Measurements from ENCODE around the gene ZNF232. TPM values are rescaled to one million over a fixed set of nuclear protein-coding genes. Genes with fewer than 3 reads are reported as not detected.
"Not testable (repeated sequence)": the region's sequence is repeated elsewhere in the genome, so short reads cannot be mapped to it uniquely, and the experiment has no call there.

The ZNF232 gene
- polyA plus RNA-seq (2011; rRNA removed) (4.2 and 4.8 TPM in 2 replicates), polyA minus RNA-seq (2011; rRNA and poly(A)+ RNA removed) (4.1 and 5.1 TPM in 2 replicates)

- Histone ChIP-seq H3K27me3 (ENCODE audit: control insufficient read depth, insufficient read depth, low read length) (peaks cover 13% of the 10 kb centered on the region), H3K4me3 (ENCODE audit: low read depth, low read length) (peak within 1 kb of the TSS; percentile 96), H3K27ac (ENCODE audit: low read depth, low read length) (peak within 1 kb of the TSS; percentile 11), H3K9me3 (ENCODE audit: control insufficient read depth, insufficient read depth, low read length) (peaks cover 36% of the 10 kb centered on the region)
- CTCF ChIA-PET: no interaction called here
- POLR2A ChIA-PET: interaction anchor here (0.5 kb wide), 1 partner anchor 183 kb away, joined by 6 read pairs; no protein-coding TSS in a partner anchor
- peak; percentile 72 for DNase-seq (ENCODE audit: low read depth, low spot score)
- TF ChIP-seq CTCF (IDR thresholded peaks at IDR 0.05; ENCODE audit: low read depth, low read length): no peak
Measured at GRCh38 chr17:5111402-5112204, at the start of gene ZNF232. ZNF232 (minus strand) TSS chr17:5111878; CDS start chr17:5111822, 56 bp downstream.

GRCh38 chr17:5160702-5161101 lies 49.0 kb upstream of the ZNF232 start:
- POLR2A ChIA-PET; H3K4me3 ChIP-seq (ENCODE audit: low read depth, low read length); H3K27ac ChIP-seq (ENCODE audit: low read depth, low read length); H3K9me3 ChIP-seq (ENCODE audit: control insufficient read depth, insufficient read depth, low read length); DNase-seq (ENCODE audit: low read depth, low spot score); CTCF ChIA-PET; H3K27me3 ChIP-seq (ENCODE audit: control insufficient read depth, insufficient read depth, low read length): not testable (repeated sequence)

- POLR2A ChIA-PET; CTCF ChIA-PET; DNase-seq (ENCODE audit: low read depth, low spot score); H3K9me3 ChIP-seq (ENCODE audit: control insufficient read depth, insufficient read depth, low read length); H3K27me3 ChIP-seq (ENCODE audit: control insufficient read depth, insufficient read depth, low read length); H3K27ac ChIP-seq (ENCODE audit: low read depth, low read length); H3K4me3 ChIP-seq (ENCODE audit: low read depth, low read length): not testable (repeated sequence)
Measured at GRCh38 chr17:5146122-5146521, 34.4 kb upstream of the ZNF232 start.

DNA sequence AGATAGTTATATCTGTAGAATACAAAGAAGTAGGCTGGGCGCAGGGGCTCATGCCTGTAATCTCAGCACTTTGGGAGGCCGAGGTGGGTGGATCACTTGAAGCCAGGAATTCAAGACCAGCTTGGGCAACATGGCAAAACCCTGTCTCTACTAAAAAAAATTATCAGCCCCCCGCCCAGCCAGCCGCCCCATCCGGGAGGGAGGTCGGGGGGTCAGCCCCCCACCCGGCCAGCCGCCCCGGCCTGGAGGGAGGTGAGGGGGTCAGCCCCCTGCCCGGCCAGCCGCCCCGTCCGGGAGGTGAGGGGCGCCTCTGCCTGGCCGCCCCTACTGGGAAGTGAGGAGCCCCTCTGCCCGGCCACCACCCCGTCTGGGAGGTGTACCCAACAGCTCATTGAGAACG lies 31.2 kb upstream of the ZNF232 start:
- H3K9me3 ChIP-seq (ENCODE audit: control insufficient read depth, insufficient read depth, low read length); H3K27ac ChIP-seq (ENCODE audit: low read depth, low read length); H3K4me3 ChIP-seq (ENCODE audit: low read depth, low read length); POLR2A ChIA-PET; H3K27me3 ChIP-seq (ENCODE audit: control insufficient read depth, insufficient read depth, low read length); DNase-seq (ENCODE audit: low read depth, low spot score); CTCF ChIA-PET: not testable (repeated sequence)

GRCh38 chr17:5139458-5139732 lies 27.7 kb upstream of the ZNF232 start:
- Histone ChIP-seq H3K4me3 (ENCODE audit: low read depth, low read length) (no peak overlapping the region), H3K27me3 (ENCODE audit: control insufficient read depth, insufficient read depth, low read length) (peaks cover 3% of the 10 kb centered on the region), H3K27ac (ENCODE audit: low read depth, low read length) (no peak overlapping the region), H3K9me3 (ENCODE audit: control insufficient read depth, insufficient read depth, low read length) (peaks cover 6% of the 10 kb centered on the region; the same call in 1 of the 2 replicates)
- POLR2A ChIA-PET: no interaction called here
- no peak for TF ChIP-seq CTCF (IDR thresholded peaks at IDR 0.05; ENCODE audit: low read depth, low read length)
- DNase-seq (ENCODE audit: low read depth, low spot score): no peak
- CTCF ChIA-PET: no interaction called here

DNA sequence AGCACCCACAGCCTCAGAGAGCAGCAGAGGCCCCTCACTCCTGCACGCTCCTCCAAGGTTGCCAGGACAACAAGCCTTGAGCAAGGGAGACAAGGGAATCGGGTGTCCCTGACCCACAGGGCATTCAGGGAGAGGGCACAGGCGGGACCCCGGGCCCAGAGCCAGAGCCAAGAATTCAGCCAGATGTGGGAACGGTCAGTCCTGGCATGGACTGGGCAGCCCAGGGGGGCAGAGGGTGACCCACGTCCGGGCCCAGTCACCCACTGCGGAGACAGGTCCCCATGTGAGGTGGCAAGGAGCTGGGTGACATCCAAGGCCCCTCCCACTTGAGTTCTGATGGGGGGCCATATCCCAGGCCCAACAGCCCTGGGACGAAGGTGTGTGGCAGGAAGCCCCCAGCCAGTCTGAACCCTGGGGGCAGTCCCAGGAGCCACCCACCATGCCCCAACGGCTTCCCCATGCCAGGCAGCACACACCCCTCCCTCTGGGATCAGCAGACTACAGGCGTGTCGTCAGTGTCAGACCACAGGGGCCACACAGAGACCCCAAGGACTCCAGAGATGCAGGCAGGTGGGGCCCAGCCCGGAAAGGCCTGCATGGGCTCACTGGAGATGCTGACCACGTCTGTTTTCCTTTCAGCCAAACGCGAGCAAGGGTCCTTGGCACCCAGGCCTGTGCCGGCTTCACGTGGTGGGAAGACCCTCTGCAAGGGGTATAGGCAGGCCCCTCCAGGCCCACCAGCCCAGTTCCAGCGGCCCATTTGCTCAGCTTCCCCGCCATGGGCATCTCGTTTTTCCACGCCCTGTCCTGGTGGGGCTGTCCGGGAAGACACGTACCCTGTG lies 27.2 kb upstream of the ZNF232 start:
- H3K9me3 ChIP-seq (ENCODE audit: control insufficient read depth, insufficient read depth, low read length): peaks cover 6% of the 10 kb centered on the region; the same call in 1 of the 2 replicates
- H3K27ac ChIP-seq (ENCODE audit: low read depth, low read length): no peak overlapping the region
- DNase-seq (ENCODE audit: low read depth, low spot score): no peak
- ChIA-PET POLR2A (no interaction called here), CTCF (no interaction called here)
- no peak overlapping the region for H3K4me3 ChIP-seq (ENCODE audit: low read depth, low read length)
- peaks cover 3% of the 10 kb centered on the region for H3K27me3 ChIP-seq (ENCODE audit: control insufficient read depth, insufficient read depth, low read length)
- no peak for TF ChIP-seq CTCF (IDR thresholded peaks at IDR 0.05; ENCODE audit: low read depth, low read length)

- H3K9me3 ChIP-seq (ENCODE audit: control insufficient read depth, insufficient read depth, low read length); H3K4me3 ChIP-seq (ENCODE audit: low read depth, low read length); POLR2A ChIA-PET; H3K27me3 ChIP-seq (ENCODE audit: control insufficient read depth, insufficient read depth, low read length); CTCF ChIA-PET; DNase-seq (ENCODE audit: low read depth, low spot score); H3K27ac ChIP-seq (ENCODE audit: low read depth, low read length): not testable (repeated sequence)
Measured at GRCh38 chr17:5138198-5138544, 26.5 kb upstream of the ZNF232 start.

DNA sequence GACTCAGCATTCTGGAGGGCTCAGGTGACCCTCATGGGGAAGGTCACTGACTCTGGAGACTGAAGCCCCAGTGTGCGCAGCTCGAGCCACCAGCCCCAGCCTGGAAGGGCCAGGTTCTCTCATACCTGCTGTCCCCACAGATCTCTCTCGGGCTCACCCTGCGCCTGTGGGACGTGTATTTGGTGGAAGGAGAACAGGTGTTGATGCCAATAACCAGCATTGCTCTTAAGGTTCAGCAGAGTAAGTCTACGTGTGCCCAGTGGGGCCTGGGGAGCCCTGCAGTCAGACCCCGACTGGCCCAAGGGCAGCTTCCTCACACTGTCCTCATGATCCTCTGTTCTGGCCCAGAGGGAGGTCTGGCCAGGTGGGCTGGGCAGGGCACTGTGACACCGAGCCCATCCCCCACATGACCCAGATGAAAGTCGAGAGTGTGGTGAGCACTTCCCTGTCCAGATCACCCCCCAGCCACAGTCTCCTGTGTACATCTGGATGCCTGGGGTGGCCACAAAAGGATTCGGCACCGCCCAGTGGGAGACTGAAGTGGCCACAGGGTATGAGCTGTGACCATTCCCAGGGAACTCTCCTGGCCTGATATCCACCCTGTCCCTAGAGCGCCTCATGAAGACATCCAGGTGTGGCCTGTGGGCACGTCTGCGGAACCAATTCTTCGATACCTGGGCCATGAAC lies 26.0 kb upstream of the ZNF232 start:
- DNase-seq (ENCODE audit: low read depth, low spot score); H3K4me3 ChIP-seq (ENCODE audit: low read depth, low read length); H3K27ac ChIP-seq (ENCODE audit: low read depth, low read length); POLR2A ChIA-PET; H3K27me3 ChIP-seq (ENCODE audit: control insufficient read depth, insufficient read depth, low read length); H3K9me3 ChIP-seq (ENCODE audit: control insufficient read depth, insufficient read depth, low read length); CTCF ChIA-PET: not testable (repeated sequence)
